Measurements from ENCODE around the gene ZFP69.

GRCh38 chr1:40508375-40509341, 31.6 kb downstream of the ZFP69 start, which contains the start of gene EXO5:
- peak in 1 of 6 experiments; percentile 15 for TF ChIP-seq CTCF (IDR thresholded peaks at IDR 0.05)
- TF ChIP-seq POLR2A (IDR thresholded peaks at IDR 0.05) = peak in 1 of 2 donors; percentile 65

Data from thyroid gland (tissue), 4 donors.